CD4-positive, alpha-beta T cell treated with Interferon gamma for 1 hour (primary cell): Measurements from ENCODE around the gene KRTAP3-2.

Experiments used
- DNase-seq: peaks from one replicate; pipeline ENCODE4 v3.0.0-alpha.2; 2020

KRTAP3-2 gene

GRCh38 chr17:41009936-41010335, 10.2 kb upstream of the KRTAP3-2 start:
- DNase-seq: no peak

DNA sequence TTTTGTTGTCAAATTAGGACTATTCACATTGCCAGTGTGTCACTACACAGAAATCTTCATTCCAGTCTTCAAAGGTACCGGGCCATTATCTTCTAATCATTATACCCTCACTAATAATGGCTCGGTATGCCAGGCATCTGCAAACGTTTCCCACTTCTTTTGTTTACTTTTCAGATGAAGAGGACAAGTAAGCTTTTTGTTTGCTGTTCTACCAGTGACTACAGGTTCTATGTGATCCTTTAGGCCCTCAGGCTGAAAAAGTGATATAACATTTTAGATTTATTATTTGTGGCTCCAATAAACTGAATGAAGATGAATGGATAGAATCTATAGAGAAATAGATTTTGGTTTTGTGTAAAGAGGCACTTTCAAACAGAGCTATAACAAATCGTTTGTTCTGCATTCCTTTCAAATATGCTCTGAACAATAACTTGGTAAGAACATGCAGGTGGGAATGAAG, 9.6 kb upstream of the KRTAP3-2 start:
- DNase-seq: no peak

- DNase-seq: no peak
Measured at GRCh38 chr17:41008811-41009210, 9.1 kb upstream of the KRTAP3-2 start, which contains the start of gene KRTAP3-1. TSS of gene KRTAP3-1 (minus strand) at chr17:41009128. CDS start at chr17:41009074, 54 bp downstream.

DNA sequence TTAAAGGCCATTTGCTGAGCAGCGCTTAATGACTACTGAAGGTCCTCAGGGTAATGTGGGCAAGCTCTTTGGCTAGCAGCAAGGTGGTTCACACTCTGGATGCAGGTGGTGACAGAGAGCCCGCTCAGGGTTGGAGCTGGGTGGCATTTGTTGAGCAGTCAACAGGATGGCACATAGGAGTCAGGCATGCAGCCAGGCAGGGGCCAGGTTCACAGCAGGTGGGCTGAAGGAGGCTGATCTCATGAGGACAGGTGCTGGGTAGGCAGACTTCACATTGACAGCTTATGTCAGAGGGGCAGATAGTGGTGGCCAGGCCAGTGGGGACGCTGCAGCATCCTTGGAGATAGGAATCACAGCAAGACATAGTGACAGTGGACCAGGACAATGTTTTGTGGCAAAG, 4.7 kb upstream of the KRTAP3-2 start:
- no peak for DNase-seq

DNA sequence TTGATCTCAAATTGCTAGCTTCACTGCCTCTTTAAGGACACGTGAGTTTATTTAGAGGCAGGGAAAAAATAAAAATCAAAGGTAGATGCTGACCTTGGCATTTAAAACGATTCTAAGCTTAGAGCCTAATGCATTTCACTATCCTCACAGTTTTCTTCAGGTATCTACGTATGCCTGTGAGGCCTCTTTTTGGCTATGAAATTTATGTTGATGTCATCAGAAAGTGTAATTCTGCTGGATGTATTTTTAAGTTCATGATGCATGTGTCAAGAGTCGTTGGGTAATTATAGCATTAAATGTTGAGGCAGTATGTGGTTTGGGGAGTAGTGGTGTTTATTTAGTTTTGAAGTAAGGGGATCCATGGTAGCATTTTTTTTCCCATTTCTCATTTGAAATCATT, 4.2 kb upstream of the KRTAP3-2 start:
- DNase-seq: no peak

GRCh38 chr17:41002814-41003213, 3.1 kb upstream of the KRTAP3-2 start:
- DNase-seq: no peak

DNA sequence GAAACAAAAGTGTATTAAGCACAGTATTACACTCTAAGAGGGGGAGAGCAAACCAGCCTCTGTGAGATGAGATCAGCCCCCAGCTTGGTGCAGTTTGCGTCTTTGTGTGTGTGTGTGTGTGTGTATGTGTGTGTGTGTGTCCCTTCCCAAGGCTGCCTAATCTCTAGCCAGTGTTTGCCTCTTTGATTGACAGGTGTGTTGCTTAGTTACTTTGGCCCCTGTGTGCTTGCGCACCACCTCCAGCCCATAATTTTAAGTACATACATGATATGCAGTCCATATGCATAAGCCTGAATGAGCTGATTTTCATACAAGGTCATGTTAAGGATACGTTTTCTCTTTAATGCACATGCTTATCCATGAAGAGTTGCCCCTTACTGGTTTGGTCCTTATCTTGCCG, 2.1 kb upstream of the KRTAP3-2 start:
- DNase-seq: no peak

- DNase-seq: no peak
Measured at GRCh38 chr17:40997361-40997760, 2.3 kb downstream of the KRTAP3-2 start.

DNA sequence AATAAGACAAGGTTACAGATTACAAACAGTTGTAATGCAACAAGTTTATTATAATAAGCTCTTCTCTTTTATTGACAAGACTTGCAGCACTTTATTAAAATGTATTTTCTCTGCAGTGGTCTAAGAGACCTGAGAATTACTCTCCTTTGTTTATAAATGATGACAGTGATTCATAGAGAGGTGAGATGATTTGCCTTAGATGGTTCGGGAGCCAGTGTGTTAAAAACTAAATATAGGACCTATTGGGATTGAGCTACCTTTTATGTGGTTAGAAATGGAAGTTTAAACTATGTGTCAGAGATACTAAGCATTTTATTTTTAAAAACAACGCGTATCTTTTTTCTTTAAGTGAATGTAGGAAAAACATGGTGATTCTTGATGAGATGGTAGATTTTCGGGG, 2.9 kb downstream of the KRTAP3-2 start:
- DNase-seq: no peak

GRCh38 chr17:40995116-40995515, 4.6 kb downstream of the KRTAP3-2 start:
- no peak for DNase-seq

DNA sequence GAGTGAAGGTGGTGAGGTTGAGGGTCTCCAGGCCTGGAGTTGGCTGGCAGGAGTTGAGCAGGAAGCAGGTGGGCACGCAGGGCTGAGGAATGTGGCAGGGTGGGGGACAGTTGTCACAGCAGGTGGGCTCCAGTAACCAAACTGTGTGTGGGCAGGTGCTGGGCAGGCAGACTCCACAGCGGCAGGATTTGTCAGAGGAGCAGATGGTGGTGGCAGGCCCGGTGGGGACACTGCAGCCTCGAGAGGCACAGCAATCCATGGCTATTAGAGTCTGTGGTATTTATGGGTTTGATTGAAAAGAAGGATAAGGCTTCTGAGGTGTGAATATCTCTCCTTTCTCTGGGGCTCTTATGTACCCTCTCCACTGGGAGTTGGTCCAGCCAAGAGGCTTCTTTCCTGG, 5.9 kb downstream of the KRTAP3-2 start, which contains the start of gene KRTAP3-3:
Gene KRTAP3-3, minus strand, starts transcription at position 326 of the 400 bp plus-strand sequence. Its CDS starts 67 bp downstream, at position 259.
- DNase-seq: no peak

- DNase-seq: no peak
Measured at GRCh38 chr17:40993084-40993483, 6.6 kb downstream of the KRTAP3-2 start.

DNA sequence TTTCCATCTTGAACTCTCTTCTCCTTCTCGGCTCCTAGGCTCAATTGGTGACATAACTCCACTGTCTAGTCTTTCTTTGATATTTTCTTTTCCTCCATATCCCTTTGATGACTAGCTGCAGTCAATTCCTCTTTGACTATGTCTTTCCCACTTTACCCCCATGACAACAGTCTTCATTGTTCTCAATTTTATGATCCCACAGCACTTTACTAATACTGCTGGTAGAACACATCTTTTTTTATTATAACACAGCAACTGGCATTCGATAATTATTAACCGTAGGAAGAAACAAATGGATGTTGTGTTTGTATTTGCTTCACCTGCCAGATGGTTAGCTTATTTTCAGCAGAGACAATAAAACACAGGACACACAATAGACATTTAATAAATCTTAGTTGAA, 7.0 kb downstream of the KRTAP3-2 start:
- no peak for DNase-seq

GRCh38 chr17:40986920-40987319, 12.8 kb downstream of the KRTAP3-2 start:
- DNase-seq: no peak

GRCh38 chr17:40984226-40984625, 15.5 kb downstream of the KRTAP3-2 start, which contains the start of gene KRT40:
TSS of gene KRT40 (minus strand) at chr17:40984326. CDS start at chr17:40984273, 53 bp downstream.
- no peak for DNase-seq

DNA sequence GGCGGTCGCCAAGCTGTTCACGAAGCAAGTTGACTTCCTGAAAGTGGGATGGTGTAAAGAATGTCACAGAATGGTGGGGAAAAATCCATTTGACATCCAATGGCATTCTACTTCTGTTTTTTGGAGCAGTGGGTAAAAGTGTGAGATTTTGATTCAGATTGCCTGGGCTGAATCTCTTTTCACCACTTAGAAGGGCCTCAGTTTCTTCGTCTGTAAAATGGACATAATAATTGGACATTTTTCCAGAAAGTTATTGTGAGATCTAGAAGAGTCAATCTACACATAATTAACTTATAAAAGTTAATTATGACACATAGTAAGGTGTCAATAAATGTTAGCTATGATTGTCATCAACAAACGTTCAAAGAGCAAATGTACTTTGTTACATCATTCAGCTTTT, 18.6 kb downstream of the KRTAP3-2 start:
- no peak for DNase-seq

- DNase-seq: no peak
Measured at GRCh38 chr17:40980596-40980995, 19.1 kb downstream of the KRTAP3-2 start.

GRCh38 chr17:40980117-40980516, 19.6 kb downstream of the KRTAP3-2 start:
- no peak for DNase-seq

DNA sequence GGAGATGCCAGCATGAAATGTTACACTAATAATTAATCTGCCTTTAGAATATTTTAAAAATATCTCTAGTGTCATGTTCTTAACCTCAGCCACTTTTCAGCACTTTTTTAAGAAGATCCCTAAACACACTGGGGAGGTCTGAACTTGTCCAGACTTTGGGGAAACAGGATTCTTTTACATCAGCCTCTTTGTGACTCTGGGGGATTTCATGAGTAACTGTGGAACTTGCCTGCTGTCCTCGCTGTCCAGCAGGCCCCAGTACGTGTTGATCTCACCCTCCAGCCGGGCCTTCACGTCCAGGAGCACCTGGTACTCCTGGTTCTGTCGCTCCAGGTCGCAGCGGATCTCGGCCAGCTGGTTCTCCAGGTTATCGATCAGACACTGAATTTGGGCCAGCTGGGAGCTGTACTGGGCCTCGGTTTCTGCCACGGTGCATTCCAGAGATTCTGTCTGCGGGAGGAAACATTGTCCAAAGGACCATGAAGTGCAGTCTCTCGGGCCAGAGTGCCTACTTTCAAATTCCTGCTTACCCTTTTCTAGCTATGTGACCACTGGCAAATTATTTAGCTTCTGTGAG, 21.0 kb downstream of the KRTAP3-2 start:
- no peak for DNase-seq

- DNase-seq: no peak
Measured at GRCh38 chr17:40975516-40975915, 24.2 kb downstream of the KRTAP3-2 start.

- no peak for DNase-seq
Measured at GRCh38 chr17:40974366-40974765, 25.3 kb downstream of the KRTAP3-2 start.

GRCh38 chr17:40967582-40967981, 32.1 kb downstream of the KRTAP3-2 start:
- DNase-seq: no peak

GRCh38 chr17:40966848-40967247, 32.9 kb downstream of the KRTAP3-2 start, which contains the start of gene KRT39:
TSS of gene KRT39 (minus strand) at chr17:40966948. CDS start at chr17:40966856, 92 bp downstream.
- DNase-seq: no peak

GRCh38 chr17:40963838-40964237, 35.9 kb downstream of the KRTAP3-2 start:
- DNase-seq: no peak

- no peak for DNase-seq
Measured at GRCh38 chr17:40962059-40962561, 37.6 kb downstream of the KRTAP3-2 start.
